Keratinocyte (primary cell): Measurements from ENCODE around the gene CUL3. TPM values are rescaled to one million over a fixed set of nuclear protein-coding genes. Genes with fewer than 3 reads are reported as not detected.

Experiments
- DNase-seq: peaks from one replicate; pipeline ENCODE4 v3.0.0-alpha.2; 2011; ENCODE audit warnings: low read depth, missing footprints, low spot score
- FAIRE-seq: peaks from 2 replicates; lab custom pipeline; 2011; peaks lifted over from hg19 to GRCh38; lab: Jason Lieb, UNC
- H2AFZ ChIP-seq: 2 replicates; pipeline ENCODE4 v1.6.0; 2012; ENCODE audit warnings: low read length, control low read depth, inconsistent platforms; ENCODE audit not compliant: control insufficient read depth
- H3K27ac ChIP-seq: 2 replicates; pipeline ENCODE4 v1.5.1; 2011; ENCODE audit warnings: low read length; ENCODE audit not compliant: control insufficient read depth, insufficient read depth
- H3K27me3 ChIP-seq: 3 replicates; pipeline ENCODE4 v1.6.0; 2011; ENCODE audit warnings: low read length; ENCODE audit not compliant: control insufficient read depth, insufficient read depth; ENCODE audit errors: extremely low read depth
- H3K36me3 ChIP-seq, 2 experiments: 2 replicates in 1 of 2; 3 replicates in 1 of 2; pipeline ENCODE4 v1.5.1; 2011; ENCODE audit warnings: low read length in 2 of 2, mild to moderate bottlenecking in 1 of 2; ENCODE audit not compliant: control insufficient read depth in 2 of 2, insufficient read depth in 2 of 2; ENCODE audit errors: extremely low read depth in 1 of 2
- H3K4me1 ChIP-seq: 3 replicates; pipeline ENCODE4 v1.5.1; 2011; ENCODE audit warnings: low read length; ENCODE audit not compliant: control insufficient read depth, insufficient read depth; ENCODE audit errors: extremely low read depth
- H3K4me2 ChIP-seq: 3 replicates; pipeline ENCODE4 v1.6.0; 2011; ENCODE audit warnings: low read depth, low read length; ENCODE audit not compliant: control insufficient read depth, insufficient read depth; ENCODE audit errors: extremely low read depth
- H3K4me3 ChIP-seq, 3 experiments: fragments of 200-600 bp in 1 of 3; sonication (generic) in 1 of 3; 2 replicates in 2 of 3; 3 replicates in 1 of 3; pipeline ENCODE4 v1.5.1; 2011 to 2016; ENCODE audit warnings: low read length in 3 of 3, mild to moderate bottlenecking in 3 of 3, control low read depth in 2 of 3, inconsistent platforms in 1 of 3, low read depth in 1 of 3, mixed read lengths in 1 of 3, mixed run types in 1 of 3, moderate library complexity in 1 of 3; ENCODE audit not compliant: control insufficient read depth in 2 of 3, insufficient read depth in 2 of 3; ENCODE audit errors: extremely low read depth in 1 of 3
- H3K79me2 ChIP-seq: 2 replicates; pipeline ENCODE4 v1.6.0; 2012; ENCODE audit warnings: low read length; ENCODE audit not compliant: control insufficient read depth, insufficient read depth
- H3K9ac ChIP-seq: 3 replicates; pipeline ENCODE4 v1.6.0; 2011; ENCODE audit warnings: low read length; ENCODE audit not compliant: control insufficient read depth, insufficient read depth; ENCODE audit errors: extremely low read depth
- H3K9me1 ChIP-seq: 3 replicates; pipeline ENCODE4 v1.6.0; 2011; ENCODE audit warnings: low read length; ENCODE audit not compliant: control insufficient read depth, insufficient read depth; ENCODE audit errors: extremely low read depth
- H3K9me3 ChIP-seq: 2 replicates; pipeline ENCODE4 v1.5.1; 2012; ENCODE audit warnings: low read depth, low read length; ENCODE audit not compliant: control insufficient read depth
- H4K20me1 ChIP-seq: 3 replicates; pipeline ENCODE4 v1.6.0; 2011; ENCODE audit warnings: low read length; ENCODE audit not compliant: control insufficient read depth, insufficient read depth; ENCODE audit errors: extremely low read depth
- EZH2 ChIP-seq: IDR thresholded peaks from one replicate; pipeline ENCODE4 v1.6.1; 2012; ENCODE audit warnings: inconsistent platforms, mild to moderate bottlenecking, low read length, moderate library complexity
- dilution Hi-C: fragments of 300-500 bp; cut with MboI; formaldehyde crosslinking; loops from one replicate; pipeline ENCODE4 v1.7.0; 2020; ENCODE audit warnings: low sequenced_read_pairs; ENCODE audit not compliant: extremely low pct_ligation_motif_present
- polyA plus RNA-seq, 5 experiments: library from polyadenylated mRNA; depleted of rRNA in 3 of 5; stranded (reverse) in 3 of 5; stranded (forward) in 1 of 5; unstranded in 1 of 5; fragments of >200 nt; gene quantifications; 1 replicate in 1 of 5; 2 replicates in 3 of 5; 3 replicates in 1 of 5; pipeline versions ENCODE4 v1.2.1 to v1.2.3, GENCODE V29; 2011 to 2012; ENCODE audit warnings: missing spikeins in 2 of 5, low read depth in 1 of 5, low replicate concordance in 1 of 5
- TF ChIP-seq, protein P1 (sequence below), 3 experiments: IDR thresholded peaks in 1 of 3; conservative IDR thresholded peaks in 1 of 3; optimal IDR thresholded peaks in 1 of 3; 2 replicates in 2 of 3; 3 replicates in 1 of 3; pipeline versions ENCODE3 to v1.5.1; 2011; ENCODE audit warnings: low read length in 3 of 3, mild to moderate bottlenecking in 3 of 3, moderate library complexity in 2 of 3, control low read depth in 1 of 3, inconsistent platforms in 1 of 3; ENCODE audit not compliant: insufficient read depth in 2 of 3; ENCODE audit errors: extremely low read depth in 1 of 3

CUL3 gene
- polyA plus RNA-seq, 1 donor (not counting 4 experiments of a cell fraction or from before 2014, with no cell fraction given), result 71.7 TPM

- no peak overlapping the region for H3K4me3 ChIP-seq
- TF ChIP-seq, protein P1, sequence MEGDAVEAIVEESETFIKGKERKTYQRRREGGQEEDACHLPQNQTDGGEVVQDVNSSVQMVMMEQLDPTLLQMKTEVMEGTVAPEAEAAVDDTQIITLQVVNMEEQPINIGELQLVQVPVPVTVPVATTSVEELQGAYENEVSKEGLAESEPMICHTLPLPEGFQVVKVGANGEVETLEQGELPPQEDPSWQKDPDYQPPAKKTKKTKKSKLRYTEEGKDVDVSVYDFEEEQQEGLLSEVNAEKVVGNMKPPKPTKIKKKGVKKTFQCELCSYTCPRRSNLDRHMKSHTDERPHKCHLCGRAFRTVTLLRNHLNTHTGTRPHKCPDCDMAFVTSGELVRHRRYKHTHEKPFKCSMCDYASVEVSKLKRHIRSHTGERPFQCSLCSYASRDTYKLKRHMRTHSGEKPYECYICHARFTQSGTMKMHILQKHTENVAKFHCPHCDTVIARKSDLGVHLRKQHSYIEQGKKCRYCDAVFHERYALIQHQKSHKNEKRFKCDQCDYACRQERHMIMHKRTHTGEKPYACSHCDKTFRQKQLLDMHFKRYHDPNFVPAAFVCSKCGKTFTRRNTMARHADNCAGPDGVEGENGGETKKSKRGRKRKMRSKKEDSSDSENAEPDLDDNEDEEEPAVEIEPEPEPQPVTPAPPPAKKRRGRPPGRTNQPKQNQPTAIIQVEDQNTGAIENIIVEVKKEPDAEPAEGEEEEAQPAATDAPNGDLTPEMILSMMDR (optimal IDR thresholded peaks at IDR 0.05 in 1 of 3, IDR thresholded peaks at IDR 0.05 in 1 of 3, conservative IDR thresholded peaks at IDR 0.05 in 1 of 3; ENCODE audit: extremely low read depth in 1 of 3, insufficient read depth in 2 of 3, low read length in 3 of 3), result no peak
- TF ChIP-seq EZH2, result no peak
- dilution Hi-C loops, result no loop called here
- H3K27me3 ChIP-seq, result no peaks in the 10 kb centered on the region
- no peaks in the 10 kb centered on the region for H3K9me3 ChIP-seq
- no peak for DNase-seq
- H3K36me3 ChIP-seq, result peaks cover 0 to 3% of the 10 kb centered on the region in 2 experiments
- peaks cover 23% of the 10 kb centered on the region for H4K20me1 ChIP-seq
- no peak overlapping the region for H3K27ac ChIP-seq
- peaks cover 2% of the 10 kb centered on the region for H3K9me1 ChIP-seq
- H3K4me1 ChIP-seq, result peaks cover 12% of the 10 kb centered on the region
- H2AFZ ChIP-seq, result no peak overlapping the region
- H3K79me2 ChIP-seq, result peaks cover 99% of the 10 kb centered on the region
- no peak overlapping the region for H3K9ac ChIP-seq
- H3K4me2 ChIP-seq, result no peak overlapping the region
- no peak for FAIRE-seq
These were observed 9.0 kb downstream of the CUL3 start for GRCh38 chr2:224576088-224576715.

DNA sequence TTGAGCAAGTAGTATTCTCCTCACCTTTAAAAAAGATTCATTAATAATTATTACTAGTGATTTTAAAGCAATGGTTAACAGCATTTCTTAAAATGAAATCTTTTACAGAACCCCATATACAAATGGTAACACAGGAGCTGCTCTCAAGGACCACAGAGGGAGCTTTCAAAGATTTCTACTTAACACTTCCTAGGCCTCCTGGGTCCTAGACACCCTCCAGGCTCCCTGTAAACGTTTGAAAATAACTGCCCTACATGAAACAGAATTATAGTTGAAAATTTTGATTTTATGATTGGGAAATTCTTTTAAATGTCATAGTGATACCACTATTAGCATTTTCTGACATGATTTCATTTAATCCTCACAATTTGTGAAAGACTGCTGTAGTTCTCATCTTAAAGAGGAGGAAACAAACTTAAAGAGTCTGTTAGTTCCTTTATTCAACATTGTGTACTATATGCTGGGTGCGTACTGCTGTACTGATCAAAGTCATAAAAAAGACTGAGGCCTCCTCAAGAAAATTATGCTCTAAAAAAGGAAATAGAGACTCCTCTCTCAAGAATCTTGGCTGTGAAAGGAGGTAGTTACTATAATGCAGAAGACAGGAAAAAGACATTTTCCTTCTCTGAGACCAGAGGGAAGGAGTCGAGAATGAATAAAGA is 10.6 kb downstream of the CUL3 start:
- dilution Hi-C loops, result no loop called here
- H3K27ac ChIP-seq, result no peak overlapping the region
- FAIRE-seq, result no peak

More for the DNA sequence above, 10.6 kb downstream of the CUL3 start:
- no peaks in the 10 kb centered on the region for H3K9me1 ChIP-seq
- H4K20me1 ChIP-seq, result peaks cover 25% of the 10 kb centered on the region
- H3K27me3 ChIP-seq, result no peaks in the 10 kb centered on the region
- no peaks in the 10 kb centered on the region for H3K9me3 ChIP-seq
- peaks cover 5% of the 10 kb centered on the region for H3K4me1 ChIP-seq
- H3K36me3 ChIP-seq, result peaks cover 0 to 3% of the 10 kb centered on the region in 2 experiments
- no peak overlapping the region for H3K4me2 ChIP-seq
- TF ChIP-seq EZH2, result no peak
- TF ChIP-seq, protein P1 (optimal IDR thresholded peaks at IDR 0.05 in 1 of 3, IDR thresholded peaks at IDR 0.05 in 1 of 3, conservative IDR thresholded peaks at IDR 0.05 in 1 of 3; ENCODE audit: extremely low read depth in 1 of 3, insufficient read depth in 2 of 3, low read length in 3 of 3), result no peak
- peaks cover 99% of the 10 kb centered on the region for H3K79me2 ChIP-seq
- H3K9ac ChIP-seq, result no peak overlapping the region
- no peak overlapping the region for H2AFZ ChIP-seq
- no peak overlapping the region for H3K4me3 ChIP-seq
- DNase-seq, result no peak
